RPMI8226 (cell line): ENCODE results near the gene CHMP4B.
A peak's percentile ranks its signal among the peaks of the same experiment; 100 is the strongest.

Experiments
- DNase-seq: peaks from one replicate; pipeline ENCODE4 v3.0.0-alpha.2; 2015

Gene CHMP4B

DNA sequence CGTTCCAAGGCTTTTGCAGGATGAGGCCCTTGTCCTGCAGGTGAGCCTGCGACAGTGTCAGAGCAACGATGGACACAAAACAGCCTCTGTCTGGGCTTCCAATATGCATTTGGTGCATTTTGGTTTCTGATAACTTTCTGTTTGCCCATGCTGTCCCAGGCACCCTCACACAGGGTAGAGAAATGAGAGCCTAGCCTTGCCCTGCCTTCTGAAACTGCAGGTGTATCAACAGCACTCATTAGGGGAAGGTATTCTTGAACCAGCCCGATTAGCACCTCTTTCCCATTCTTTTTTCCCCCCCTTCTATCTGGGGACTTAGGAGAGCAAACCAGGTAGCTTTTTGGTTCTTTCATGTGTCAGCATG, 30.3 kb downstream of the CHMP4B start:
- no peak for DNase-seq

DNA sequence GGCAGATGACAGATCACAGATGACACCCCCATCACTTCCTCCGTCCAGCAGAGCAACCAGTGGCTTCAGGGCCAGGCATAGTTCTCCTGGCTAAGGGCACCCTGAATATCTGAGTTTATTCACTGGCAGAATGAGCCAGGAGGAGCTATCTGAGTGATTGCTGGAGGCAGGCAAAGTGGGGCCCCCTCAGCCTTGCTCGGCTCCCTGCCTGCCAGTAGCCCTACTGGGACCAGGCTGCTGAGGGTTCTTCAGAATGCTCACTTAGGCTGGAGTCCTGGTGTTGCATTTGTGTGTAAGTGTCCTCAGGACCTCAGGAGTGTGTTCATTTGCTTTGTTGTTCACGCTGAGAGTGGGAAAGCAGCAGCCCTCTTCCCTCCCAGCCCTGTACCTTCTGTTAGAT, 31.2 kb downstream of the CHMP4B start:
- DNase-seq = no peak

DNA sequence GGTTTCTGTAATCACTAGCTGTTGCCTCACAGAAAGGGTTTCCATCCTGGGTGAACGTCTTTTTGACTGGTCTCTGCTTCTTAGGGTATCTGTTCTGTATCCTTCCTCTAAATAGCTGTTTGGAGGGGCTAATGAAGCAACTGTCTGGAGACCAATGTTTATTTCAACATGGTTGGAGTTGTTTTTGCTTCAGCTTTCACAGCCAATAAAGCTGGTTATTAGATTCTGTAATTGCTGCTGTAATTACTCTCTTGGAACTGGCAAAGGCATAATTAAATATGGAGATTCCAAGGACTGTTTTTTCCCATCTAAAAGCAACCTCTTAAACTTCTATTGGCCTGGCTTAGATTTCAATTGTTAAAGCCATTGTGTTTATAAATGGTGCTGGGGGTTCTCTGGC, 31.9 kb downstream of the CHMP4B start:
- no peak for DNase-seq

DNA sequence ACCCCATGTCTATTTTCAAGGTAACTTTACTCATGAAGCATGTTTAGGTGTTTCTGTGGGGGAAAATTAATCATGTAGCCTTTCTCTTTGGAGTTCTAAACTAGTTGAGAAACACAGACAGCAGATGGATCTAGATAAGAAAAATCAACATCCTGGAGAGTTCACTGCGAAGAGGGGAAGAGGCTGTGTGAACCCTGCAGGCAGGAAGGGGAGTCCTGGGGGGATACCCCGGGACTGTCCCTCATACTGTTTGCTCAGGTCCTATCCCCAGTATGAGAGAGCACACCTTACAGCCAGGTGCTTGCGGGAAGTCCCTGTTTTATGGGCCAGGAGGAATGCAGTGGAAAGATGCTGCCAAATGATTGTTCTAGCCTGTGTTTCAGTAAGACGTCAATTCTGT, 32.7 kb downstream of the CHMP4B start:
- DNase-seq = no peak

DNA sequence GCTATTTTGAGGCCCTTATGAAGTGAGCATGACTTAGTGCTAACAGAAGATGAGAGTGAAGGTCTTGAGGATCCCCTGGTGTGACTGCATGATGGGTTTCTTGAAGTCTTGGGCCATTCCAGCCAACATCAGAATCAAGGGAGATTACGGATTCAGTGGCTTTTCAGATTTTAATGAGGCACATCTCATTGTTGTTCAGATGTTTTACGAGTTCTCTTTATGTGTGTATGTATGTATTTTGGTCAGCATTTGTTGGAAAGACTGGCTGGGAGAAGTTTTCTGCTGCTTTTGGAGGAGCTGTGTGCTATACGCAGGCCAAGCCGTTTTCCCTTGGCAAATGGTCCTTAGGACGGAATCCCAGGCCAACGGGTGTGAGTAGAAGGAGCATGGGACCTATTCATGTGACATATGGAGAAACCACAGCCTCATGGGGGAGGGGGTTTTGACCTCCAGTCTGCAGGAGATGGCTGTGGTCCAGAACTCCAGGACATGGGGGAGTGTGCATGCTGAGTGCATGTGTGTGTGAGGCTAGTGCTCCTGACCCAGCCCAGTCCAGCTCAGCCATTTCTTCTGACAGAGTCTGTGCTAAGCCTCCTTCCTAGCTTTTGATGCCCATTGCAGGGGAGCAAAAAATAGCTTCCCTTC, 35.3 kb downstream of the CHMP4B start:
- no peak for DNase-seq

DNA sequence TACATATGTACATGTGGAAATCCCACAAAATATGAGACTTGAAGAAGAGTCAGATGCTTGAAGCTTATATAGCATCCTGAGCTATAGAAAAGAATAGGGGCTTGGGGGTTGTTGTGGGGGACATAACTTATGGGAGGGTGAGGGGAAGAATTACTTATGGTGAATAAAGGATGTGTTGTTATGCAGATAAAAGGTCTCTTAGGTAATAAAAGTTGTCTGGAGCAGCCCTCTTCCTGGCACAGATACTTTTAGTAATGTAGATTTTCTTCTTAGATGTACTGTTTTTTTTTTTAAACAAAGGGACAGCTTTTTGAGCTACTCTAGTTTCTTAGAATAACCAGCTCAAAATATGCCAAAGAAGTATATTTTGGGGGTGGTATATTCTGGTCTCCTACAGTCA, 35.9 kb downstream of the CHMP4B start:
- no peak for DNase-seq

DNA sequence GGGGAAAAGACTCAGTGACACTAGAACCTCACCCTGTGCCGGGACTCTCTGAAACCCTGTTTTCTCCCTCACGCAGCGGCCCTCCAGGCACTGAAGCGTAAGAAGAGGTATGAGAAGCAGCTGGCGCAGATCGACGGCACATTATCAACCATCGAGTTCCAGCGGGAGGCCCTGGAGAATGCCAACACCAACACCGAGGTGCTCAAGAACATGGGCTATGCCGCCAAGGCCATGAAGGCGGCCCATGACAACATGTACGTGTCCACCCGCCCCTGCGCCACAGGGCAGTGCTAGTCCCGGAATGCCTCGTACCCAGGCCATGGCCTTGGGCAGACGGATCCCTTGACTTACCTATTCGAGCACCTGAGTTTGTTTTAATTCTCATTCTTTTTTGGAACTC, 37.2 kb downstream of the CHMP4B start:
- no peak for DNase-seq

DNA sequence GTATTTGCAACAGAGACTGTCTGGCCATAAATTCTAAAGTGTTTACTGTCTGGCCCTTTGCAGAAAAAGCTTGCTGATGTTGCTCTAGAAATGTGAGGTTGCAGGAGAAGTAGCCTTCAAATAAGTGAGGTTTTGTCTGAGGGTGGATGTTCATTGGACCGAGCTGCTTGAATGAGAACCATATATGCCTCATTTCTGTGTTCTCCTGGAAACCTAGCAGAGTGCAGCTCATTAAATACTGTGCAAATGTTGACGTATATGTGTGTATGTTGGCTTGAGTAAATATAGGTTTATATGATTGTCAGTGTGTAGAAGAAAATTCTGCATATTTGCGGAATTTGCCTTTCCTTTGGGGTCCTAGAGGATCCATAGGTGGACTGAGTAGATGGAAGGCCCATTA, 39.0 kb downstream of the CHMP4B start:
- no peak for DNase-seq

DNA sequence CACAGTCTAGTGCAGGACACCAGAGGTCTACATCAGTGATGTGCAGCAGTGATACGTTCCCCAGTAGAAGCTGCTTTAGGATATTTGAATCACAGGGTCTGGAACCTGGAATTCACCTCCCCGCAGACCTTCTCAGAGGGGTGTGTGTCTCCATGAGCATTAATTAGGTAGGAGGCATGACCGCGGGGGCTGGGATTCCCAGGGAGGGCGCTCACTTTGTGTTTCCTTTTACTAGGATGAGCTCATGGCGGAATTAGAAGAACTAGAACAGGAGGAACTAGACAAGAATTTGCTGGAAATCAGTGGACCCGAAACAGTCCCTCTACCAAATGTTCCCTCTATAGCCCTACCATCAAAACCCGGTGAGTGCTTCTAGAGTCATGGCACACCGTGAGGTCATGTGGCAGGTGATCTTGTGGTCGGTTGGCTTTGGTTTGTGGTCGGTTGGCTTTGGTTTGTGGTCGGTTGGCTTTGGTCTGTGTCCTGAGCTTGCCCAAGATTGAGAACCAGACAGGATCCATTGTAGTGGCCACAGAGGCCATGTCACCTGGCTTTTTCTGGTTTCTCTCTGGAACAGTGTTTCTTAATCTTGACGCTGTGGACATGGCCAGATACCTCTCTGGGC, 40.8 kb downstream of the CHMP4B start:
- no peak for DNase-seq

DNA sequence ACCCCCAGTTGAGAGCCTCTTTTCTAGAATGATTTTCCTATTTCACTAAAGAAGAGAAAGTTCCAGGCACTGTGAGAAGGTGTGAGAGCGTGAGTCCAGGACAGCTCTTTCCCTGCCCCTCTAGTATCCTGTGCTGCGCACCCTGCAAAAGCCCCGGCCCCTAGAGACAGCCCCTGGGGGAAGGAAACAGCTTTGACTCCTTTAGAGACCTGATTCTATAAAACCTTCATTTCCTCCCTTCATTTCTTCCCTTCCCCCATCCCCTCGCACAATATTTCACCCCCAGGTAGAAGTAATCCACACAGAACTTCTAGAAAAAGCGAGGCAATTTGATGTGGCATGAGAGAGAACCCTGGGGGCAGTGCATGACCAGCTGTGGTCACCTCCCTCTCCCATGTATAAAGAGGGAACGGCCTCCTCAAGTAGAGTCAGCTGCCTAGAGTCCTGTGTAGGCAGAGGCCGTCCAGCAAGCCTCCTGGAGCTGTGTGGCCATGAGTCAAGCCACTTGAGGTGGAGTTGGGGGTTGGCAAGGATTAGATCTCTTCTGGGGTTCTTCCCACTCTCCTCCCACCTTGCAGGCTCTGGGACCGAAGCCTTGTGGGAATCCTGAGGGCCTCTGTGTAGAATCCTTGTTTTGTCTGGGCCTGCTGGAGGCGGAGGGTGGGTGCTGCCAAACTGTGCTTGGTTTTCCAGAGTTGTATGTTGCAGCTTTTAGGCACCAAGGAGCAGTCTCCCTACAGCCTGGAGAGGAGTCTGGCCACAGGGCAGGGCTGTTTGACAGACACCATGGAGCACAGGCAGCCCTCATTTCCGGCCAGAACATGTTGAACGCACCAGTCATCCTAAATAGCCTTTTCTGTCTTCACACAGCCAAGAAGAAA, 41.7 kb downstream of the CHMP4B start:
- no peak for DNase-seq

DNA sequence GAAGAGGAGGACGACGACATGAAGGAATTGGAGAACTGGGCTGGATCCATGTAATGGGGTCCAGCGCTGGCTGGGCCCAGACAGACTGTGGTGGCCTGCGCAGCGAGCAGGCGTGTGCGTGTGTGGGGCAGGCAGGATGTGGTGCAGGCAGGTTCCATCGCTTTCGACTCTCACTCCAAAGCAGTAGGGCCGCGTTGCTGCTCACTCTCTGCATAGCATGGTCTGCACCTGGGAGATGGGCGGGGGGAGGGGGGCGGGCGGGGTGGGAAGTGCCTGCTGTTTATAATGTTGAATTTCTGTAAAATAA, 42.3 kb downstream of the CHMP4B start:
- DNase-seq = no peak

DNA sequence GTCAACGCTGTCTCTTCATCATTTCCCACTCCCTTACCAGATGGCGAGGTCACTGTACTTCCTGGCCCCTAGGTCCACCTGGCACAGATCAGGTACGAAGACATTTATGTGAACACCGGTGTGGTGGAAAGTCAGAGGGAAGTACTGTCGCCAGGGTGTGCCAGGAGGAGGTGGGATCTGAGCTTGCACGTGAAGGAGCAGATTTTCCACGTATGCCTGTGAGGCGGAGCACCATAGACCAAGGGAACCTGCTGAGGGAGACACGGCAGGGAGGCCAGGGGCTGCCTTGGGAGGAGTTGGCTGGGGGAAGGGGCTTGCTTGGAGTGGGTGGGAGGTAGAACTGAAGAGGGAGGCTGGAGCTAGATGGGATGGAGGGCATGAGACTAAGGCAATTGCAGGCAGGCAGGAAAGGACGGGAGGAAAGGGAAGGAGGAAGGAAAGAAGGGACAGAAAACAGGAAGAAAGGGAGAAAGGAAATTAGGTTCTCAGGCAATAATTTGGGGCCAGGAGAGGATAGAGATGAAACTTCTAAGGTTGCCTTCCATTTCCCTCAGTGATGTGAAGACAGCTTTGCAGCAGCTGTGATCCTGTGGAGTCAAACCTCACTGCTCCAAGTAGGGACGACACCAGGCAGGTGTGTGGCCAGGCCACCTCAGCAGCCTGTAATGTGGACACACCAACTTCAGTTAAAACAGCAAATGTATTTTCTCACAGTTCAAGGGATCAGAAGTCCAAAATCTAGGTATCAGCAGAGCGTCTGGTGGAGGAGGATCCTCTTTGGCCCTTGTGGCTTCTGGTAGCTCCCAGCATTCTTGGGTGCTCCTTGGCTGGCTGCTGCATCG, 46.8 kb downstream of the CHMP4B start:
- no peak for DNase-seq

DNA sequence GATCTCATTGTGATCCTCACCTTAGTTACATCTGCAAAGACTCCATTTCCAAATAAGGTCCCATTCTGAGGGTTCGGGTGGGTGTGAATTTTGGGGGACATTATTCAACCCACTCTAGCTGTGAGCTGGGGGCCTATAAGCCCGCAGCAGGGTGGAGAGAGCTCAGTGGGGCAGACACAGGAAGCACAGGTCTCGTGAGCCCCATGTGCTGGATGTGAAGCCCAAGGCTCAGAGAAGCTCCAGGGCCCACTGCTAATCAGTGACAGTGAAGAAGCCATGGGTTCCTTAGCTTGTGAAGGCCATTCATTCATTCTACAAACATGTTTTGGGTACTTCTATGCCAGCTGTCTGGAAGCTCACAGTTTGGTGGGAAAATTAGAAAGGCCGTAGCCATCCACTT, 47.5 kb downstream of the CHMP4B start:
- no peak for DNase-seq

DNA sequence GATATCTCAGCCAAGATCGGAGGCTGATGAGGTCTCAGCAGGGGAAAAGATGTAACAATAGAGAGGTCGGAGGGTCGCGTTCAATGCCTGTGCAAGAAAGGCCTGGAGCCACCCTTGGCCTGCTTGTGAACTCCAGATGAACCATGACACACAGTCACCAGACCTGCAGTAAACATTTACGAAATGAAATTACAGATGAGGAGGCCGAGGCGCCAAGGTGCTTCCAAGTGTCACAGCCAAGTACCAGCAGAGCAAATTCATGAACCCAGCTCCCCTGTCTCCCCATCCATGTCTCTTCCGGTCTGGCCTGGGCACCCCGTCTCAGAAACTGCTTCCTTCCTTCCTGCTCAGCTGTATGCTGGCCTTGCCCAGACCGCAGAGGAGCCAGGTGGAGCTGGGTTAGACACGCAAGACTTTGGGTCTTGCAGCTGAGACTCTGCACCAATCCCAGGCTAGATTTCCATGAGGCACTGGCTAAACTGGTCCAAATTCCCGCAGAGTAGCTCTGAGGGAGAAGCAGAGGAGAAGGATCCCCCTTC, 48.1 kb downstream of the CHMP4B start:
- DNase-seq = peak; percentile 85

DNA sequence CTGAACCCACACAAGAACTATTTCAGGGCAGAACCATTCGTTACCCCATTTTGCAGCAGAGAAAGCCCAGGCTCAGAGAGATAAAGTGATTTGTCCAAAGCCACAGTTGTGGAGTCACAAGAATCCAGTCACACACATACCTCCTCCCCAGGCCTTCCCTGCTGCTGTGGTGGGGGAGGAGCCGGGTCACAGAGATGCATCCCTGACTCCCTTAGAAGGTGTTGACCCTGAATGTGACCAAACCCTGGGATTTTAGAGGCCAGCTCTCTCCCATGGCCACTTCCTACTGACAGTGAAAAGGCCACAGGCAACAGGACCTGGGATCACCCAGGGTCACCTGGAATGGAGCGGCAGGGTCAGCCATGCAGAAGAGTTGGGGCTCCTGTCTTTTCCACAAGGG, 48.6 kb downstream of the CHMP4B start:
- no peak for DNase-seq

DNA sequence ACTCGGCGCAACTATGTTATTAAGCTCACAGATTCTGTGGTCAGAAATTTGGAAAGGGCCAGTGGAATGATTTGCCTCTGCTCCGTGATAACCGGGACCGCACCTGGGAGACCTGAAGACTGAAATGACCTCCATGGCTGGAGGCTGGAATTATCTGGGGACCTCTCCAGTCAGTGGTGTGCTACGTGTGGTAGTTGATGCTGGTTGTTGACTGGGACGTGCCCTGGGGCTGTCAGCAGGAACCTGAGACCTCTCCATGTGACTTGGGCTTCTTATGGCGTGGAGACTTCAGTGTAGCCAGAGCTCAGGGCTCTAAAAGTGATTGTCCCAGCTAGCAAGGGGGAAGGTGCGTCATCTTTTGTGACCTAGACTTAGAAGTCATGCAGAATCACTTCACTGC, 50.3 kb downstream of the CHMP4B start:
- no peak for DNase-seq

DNA sequence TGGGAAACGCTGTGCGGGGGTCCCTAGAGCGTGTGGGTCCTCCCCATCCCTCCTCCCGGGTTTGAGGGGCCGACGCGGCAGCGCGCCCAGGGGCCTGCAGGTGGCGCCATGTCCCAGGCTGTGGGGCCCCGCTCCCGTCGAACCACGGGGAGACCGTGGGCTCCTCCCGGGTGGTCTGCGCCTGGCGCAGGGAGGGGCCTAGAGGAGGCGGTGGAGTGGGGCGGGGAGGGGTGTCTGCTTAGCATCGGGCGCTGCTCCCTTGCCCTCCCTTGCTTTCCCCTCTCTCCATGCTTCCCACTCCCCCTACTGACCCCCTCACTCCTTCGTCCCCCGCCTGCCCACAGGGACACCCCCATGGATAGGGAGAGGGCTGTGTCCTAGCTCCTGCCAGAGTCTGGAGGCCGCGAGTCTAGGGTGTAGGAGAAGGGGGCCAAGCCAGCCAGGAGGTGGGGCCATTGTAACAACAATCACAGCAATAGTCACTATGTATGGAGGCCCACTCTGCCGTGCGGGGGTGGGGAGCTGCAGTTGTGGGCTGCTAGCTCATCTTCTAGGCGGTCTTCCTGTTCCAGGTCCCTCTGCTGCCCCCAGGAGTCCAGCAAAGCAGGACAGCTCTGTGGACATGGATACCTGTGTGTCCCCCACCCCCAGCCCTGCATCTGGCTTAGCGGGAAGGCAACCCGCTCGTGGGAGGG, 51.7 kb downstream of the CHMP4B start:
- peak; percentile 34 for DNase-seq

DNA sequence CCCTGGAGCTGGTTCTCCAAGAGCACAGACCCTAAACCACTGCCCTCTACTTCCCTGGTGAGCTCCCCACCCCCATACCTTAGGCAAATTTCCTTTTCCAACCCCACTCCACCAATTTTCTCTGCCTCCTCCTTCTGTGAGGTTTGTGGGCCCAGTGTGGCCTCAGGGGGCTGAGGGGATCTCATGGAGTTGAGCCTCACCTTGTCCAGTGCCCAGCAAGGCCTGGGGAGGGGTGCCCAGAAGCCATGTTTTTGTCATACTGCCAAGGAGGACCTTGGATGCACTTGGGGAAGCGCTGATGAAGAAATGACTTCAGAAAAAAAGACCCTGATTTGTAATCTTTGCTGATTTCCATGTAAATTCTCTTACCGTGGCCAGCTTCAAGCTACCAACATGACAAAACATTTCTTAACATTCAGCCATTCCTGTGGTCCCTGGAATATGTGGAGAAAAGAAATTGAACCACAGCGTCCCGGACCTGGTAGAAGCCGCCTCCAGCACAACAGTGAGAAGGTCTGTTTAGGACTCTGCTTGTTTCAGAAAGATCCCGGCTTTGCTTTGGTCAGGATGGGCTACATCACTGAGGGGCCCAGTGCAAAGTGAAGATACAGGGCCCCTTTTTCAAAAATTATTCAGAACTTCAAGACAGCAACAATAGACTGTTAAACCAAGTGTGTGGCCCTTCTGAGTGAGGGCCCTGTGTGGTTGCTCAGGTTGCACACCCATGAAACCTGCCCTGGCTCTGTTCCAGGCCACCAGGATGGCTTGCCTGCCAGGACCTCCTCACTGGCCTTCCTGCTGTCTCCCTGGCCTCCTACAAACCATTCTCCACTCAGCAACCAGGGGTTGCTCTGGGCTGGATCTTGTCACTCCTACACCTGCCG, 52.5 kb downstream of the CHMP4B start:
- peak; percentile 58 for DNase-seq

DNA sequence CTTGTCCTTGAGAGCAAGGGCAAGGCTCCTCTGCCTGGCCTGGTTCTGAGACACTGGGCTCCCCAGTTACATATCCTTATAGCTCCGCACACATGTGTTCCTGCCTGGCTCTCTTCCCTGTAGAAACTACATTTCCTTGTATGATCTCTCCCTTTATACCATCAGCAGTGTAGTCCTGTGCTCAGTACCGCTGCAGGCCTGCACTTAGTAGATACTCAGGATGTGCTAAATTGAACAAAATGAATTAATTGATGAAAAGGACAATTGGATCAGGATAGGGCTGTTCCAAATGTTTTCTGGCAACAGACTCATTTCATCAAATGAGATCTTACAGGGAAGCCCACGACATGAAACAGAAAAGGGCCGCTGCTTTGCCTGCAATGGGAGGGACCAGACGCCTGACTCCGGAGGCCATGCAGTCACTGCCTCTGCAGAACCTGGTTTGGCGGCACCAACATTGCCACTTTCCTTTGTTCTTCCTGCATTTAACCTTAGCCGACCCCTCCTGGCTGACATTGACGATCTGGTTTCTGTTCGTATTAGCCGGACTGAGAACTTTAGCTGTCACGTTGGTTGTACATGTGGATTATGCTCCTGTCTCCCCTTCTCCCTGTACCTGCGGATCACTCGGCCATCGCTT, 53.3 kb downstream of the CHMP4B start:
- DNase-seq = no peak

DNA sequence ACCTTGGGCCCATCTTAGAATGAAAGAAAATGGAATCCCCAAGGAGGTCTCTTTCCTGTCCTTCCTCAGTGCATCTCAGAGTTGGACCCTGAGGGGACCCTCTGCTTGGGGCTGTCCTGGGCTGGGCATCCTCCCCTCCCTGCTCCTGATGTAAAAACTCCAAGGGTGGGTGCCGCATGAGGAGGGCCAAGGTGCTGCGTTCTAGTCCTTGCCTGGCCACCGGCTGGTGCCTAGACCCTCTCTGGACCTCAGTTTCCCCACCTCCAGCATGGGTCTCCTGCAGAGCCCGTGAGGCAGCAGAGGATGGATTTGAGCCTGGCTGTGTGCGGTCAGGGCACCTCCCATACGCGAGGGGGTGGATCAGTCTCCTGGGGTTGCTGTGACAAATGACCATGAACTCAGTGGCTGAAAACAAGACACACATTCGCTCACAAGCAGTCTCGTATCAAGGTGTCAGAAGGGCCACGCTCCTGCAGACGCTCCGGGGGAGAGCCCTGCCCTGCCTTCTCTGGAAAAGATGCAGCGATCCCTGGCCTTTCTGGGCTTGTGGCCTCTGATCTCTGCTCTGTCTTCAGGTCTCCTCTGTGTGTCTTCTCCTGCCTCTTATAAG, 54.7 kb downstream of the CHMP4B start:
- DNase-seq = no peak
